WI38 (cell line): Measurements from ENCODE around the gene STIM2.
"Not testable (repeated sequence)": the region's sequence is repeated elsewhere in the genome, so short reads cannot be mapped to it uniquely, and the experiment has no call there.

Experiments used
- H3K4me3 ChIP-seq: 2 replicates; pipeline ENCODE4 v1.5.1; 2011; ENCODE audit warnings: low read depth, mild to moderate bottlenecking, control low read depth, low read length
- TF ChIP-seq, protein P1 (sequence below): IDR thresholded peaks from 2 replicates; pipeline ENCODE4 v1.5.1; 2012; ENCODE audit warnings: low read depth, mild to moderate bottlenecking, control low read depth, low read length

Gene STIM2

DNA sequence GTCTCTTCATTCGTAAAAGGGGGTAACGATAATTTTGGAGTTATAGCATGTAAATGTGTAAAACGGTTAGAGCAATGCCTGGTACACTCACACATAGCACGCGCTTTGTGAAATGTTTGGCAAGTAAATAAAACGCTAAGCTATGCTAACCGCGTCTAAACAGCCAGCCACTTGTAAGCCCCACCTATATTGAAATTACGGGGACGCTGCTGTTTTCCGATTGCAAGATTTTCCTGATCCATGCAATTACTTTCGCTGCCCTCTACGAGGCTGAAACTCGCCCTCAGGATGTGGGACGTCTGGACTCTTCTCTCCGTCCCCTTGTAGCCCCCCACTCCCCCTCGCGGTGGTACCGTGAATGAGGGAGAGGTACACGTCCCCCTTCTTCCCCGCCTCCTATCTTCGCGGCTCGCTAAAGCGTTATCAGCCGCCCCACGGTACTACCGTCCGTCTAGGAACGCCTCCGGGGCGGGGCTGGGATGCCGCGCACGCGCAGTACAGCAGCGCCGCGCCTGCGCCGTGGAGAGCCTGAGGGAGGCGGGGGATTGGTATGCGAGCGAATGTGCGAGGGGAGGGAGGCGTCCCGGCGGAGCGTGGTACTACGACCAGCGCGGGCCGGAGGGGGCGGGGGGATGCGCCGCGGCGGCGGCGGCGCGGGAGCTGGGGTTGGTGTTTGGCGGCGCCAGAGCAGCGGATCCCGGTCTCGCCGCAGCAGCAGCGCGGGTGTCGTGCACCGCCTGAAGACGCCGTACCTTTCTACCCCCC, at the start of gene STIM2:
TSS of gene STIM2 (plus strand) at position 685 of the 765 bp plus-strand sequence.
- TF ChIP-seq, protein P1, sequence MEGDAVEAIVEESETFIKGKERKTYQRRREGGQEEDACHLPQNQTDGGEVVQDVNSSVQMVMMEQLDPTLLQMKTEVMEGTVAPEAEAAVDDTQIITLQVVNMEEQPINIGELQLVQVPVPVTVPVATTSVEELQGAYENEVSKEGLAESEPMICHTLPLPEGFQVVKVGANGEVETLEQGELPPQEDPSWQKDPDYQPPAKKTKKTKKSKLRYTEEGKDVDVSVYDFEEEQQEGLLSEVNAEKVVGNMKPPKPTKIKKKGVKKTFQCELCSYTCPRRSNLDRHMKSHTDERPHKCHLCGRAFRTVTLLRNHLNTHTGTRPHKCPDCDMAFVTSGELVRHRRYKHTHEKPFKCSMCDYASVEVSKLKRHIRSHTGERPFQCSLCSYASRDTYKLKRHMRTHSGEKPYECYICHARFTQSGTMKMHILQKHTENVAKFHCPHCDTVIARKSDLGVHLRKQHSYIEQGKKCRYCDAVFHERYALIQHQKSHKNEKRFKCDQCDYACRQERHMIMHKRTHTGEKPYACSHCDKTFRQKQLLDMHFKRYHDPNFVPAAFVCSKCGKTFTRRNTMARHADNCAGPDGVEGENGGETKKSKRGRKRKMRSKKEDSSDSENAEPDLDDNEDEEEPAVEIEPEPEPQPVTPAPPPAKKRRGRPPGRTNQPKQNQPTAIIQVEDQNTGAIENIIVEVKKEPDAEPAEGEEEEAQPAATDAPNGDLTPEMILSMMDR, result peak; percentile 28; the same call in 1 of the 2 replicates
- peak within 1 kb of the TSS; percentile 88 for H3K4me3 ChIP-seq

DNA sequence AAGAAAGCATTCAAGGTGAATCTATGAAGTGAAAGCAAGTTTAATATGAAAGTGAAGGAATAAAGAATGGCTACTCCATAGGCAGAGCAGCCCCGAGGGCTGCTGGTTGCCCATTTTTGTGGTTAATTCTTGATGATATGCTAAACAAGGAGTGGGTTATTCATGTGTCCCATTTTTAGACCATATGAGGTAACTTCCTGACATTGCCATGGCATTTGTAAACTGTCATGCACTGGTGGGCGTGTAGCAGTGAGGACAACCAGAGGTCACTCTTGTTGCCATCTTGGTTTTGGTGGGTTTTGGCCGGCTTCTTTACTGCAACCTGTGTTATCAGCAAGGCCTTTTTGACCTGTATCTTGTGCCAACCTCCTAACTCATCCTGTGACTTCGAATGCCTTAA, 49.1 kb upstream of the STIM2 start:
- H3K4me3 ChIP-seq, result not testable (repeated sequence)

GRCh38 chr4:26812049-26812714, 48.5 kb upstream of the STIM2 start:
- H3K4me3 ChIP-seq, result no peak overlapping the region
- TF ChIP-seq, protein P1, result no peak

GRCh38 chr4:26813698-26814097, 46.9 kb upstream of the STIM2 start:
- TF ChIP-seq, protein P1, result no peak

DNA sequence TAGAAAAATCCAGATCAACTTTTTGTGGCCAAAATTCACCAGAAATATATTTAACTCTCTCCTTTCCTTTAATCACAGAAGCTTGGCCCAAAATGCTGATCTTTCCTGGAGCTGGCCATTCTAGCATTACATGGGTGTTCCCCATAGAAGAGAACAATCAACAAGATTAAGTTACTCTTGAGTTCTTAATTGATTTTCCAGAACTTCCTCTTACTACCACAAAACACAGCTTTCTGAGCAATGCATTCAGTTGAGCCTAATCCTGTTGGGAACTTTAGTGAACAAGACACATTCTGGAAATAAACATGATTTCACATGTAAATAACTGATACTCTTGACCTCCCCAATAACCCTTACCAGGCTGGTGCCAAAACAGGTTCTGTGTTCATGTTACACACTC, 45.4 kb upstream of the STIM2 start:
- H3K4me3 ChIP-seq, result no peak overlapping the region
- TF ChIP-seq, protein P1, result no peak

More at GRCh38 chr4:26813698-26814097, 46.9 kb upstream of the STIM2 start:
- H3K4me3 ChIP-seq, result no peak overlapping the region

GRCh38 chr4:26815706-26816105, 44.9 kb upstream of the STIM2 start:
- no peak overlapping the region for H3K4me3 ChIP-seq
- TF ChIP-seq, protein P1, result no peak

DNA sequence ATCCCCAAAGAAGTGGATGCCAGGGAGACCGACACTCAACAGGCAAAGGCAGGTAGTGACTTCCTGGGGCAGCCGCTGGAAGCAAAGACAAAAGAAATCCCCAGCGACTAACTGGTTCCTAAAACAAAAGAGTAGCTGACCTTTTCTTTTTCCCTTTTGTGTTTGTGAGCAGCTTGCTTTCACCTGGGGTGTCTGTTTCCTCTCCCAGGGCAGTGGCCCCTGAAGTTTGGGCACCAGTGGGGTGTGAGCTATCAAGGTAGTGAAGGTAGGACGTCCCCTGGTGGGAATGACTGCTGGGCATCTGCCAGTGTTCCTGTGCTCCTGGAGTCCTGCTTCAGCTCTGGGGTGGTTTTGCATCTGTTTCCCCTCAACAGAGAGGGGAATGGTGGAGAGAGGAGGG, 41.6 kb upstream of the STIM2 start:
- TF ChIP-seq, protein P1, result no peak
- no peak overlapping the region for H3K4me3 ChIP-seq
